ENCODE measurements around the gene SYS1. TPM values are rescaled to one million over a fixed set of nuclear protein-coding genes. Genes with fewer than 3 reads are reported as not detected.

The SYS1 gene
- total and polyA plus RNA-seq, 11 donors: 12.6 to 68.8 (median 23.0) TPM

DNA sequence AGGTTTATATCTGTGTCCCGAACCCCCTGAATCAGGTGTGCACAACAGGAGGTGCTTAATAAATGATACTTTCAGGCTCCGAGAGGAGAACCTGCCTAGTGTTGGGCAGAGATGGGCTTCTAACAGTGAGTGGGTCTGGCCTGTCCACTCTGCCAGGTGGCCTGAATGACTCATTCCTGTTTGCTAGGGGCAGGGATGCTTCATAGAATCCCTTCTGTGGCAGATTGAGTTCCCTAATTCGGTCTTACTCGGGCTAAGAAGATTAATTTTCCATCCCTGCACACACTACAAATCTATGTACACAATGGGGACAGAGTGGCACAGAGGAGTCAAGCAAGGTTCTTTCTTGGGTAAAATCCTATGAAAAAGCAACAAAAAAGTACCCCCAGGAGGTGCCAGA is 34.5 kb upstream of the SYS1 start:
- H3K27ac ChIP-seq: peak overlapping the region in 1 of 12 donors; percentile 19
- peaks cover 0 to 89% (median 71%) of the 10 kb centered on the region in 9 donors for H3K36me3 ChIP-seq
- TF ChIP-seq POLR2A (IDR thresholded peaks at IDR 0.05): no peak
- TF ChIP-seq, protein P1, sequence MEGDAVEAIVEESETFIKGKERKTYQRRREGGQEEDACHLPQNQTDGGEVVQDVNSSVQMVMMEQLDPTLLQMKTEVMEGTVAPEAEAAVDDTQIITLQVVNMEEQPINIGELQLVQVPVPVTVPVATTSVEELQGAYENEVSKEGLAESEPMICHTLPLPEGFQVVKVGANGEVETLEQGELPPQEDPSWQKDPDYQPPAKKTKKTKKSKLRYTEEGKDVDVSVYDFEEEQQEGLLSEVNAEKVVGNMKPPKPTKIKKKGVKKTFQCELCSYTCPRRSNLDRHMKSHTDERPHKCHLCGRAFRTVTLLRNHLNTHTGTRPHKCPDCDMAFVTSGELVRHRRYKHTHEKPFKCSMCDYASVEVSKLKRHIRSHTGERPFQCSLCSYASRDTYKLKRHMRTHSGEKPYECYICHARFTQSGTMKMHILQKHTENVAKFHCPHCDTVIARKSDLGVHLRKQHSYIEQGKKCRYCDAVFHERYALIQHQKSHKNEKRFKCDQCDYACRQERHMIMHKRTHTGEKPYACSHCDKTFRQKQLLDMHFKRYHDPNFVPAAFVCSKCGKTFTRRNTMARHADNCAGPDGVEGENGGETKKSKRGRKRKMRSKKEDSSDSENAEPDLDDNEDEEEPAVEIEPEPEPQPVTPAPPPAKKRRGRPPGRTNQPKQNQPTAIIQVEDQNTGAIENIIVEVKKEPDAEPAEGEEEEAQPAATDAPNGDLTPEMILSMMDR (IDR thresholded peaks at IDR 0.05): no peak
- H3K4me3 ChIP-seq: no peak overlapping the region
- 84 to 94% (median 89%) methylated on average over 4 of the region's 4 CpGs for WGBS, 4 donors
- intact Hi-C loops (cut with DNase I): loop anchor here in 2 of 10 donors (5.0 kb wide), 2 partner anchors 34 to 44 kb away; partner anchors contain the start of gene SYS1 (in 1 of the 2)
- H3K4me1 ChIP-seq: peaks cover 0 to 5% (median 0%) of the 10 kb centered on the region in 12 donors
- no peaks in the 10 kb centered on the region for H3K27me3 ChIP-seq
- no peak for DNase-seq
- no peaks in the 10 kb centered on the region for H3K9me3 ChIP-seq
- ATAC-seq: no peak

DNA sequence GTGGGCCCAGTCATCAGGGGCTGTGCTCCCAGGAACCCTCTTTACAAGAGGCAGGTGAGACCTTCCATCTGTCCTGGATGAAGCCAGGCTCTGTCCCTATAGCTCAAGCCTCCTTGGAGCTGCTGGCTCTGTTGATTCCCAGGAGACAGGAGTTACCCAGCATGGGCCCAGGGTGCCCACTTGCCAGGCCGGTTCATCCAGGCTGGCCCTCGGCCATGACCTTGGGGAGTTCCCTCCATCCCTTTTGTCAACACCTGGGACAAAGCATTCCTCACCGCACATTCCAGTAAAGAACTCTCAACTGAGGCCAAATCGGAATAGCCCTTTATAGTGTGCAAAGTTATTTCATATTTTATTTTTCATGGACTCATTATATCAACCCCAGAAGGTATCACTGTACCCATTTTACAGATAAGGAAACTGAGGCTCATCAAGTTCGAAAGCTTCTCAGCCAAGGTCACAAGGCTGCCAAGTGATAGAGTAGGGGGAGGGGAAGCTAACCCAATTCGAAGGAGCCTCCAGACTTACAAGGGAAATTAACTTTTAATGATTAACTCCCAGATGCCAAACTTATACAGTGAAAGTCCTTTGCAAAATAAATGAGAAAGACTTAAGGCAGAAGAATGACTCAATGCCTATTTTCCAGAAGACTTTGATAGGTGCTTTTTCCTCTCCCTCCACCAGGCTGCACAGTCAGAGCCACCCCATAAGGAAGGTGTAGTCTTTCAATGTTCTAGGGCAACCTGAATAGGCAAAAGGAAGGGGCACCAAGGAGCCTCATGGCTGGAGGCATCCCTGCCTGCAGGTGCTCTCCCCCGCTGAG is 33.2 kb upstream of the SYS1 start:
- intact Hi-C loops (cut with DNase I): loop anchor here in 2 of 10 donors (5.0 kb wide), 2 partner anchors 33 to 43 kb away; partner anchors contain the start of gene SYS1 (in 1 of the 2)
- H3K36me3 ChIP-seq: peaks cover 0 to 94% (median 75%) of the 10 kb centered on the region in 9 donors
- no peaks in the 10 kb centered on the region for H3K27me3 ChIP-seq
- H3K27ac ChIP-seq: peak overlapping the region in 1 of 12 donors; percentile 19
- H3K4me3 ChIP-seq: no peak overlapping the region
- DNase-seq (no peak), ATAC-seq (no peak)
- H3K9me3 ChIP-seq: no peaks in the 10 kb centered on the region
- TF ChIP-seq POLR2A (IDR thresholded peaks at IDR 0.05): no peak
- TF ChIP-seq, protein P1 (IDR thresholded peaks at IDR 0.05): no peak
- peaks cover 0 to 5% (median 0%) of the 10 kb centered on the region in 12 donors for H3K4me1 ChIP-seq
- 75 to 81% (median 77%) methylated on average over 7 of the region's 7 CpGs for WGBS, 4 donors

DNA sequence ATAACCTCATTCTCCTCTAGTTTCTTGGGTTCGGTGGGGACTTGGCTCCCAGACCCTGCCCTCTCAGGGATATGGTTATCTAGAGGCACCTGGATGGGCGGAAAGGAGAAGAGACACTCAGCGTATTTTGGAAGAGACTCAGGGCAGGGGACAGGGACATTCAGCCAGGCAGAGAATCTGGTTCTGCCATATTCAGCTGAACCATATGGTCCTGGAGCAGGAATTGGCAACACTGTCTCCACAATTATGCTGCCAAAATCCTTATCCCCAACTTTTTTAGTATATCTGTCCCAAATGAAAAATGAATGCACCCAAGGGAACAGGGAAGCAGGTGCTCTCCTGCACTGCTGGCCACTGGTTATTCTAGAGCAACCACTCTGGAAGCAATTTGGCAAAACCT is 32.5 kb upstream of the SYS1 start:
- TF ChIP-seq POLR2A (IDR thresholded peaks at IDR 0.05): no peak
- TF ChIP-seq, protein P1 (IDR thresholded peaks at IDR 0.05): no peak
- intact Hi-C loops (cut with DNase I): no loop called here
- no peak for ATAC-seq
- peak overlapping the region in 1 of 12 donors; percentile 17 for H3K27ac ChIP-seq
- H3K4me1 ChIP-seq: peaks cover 0 to 5% (median 0%) of the 10 kb centered on the region in 12 donors
- no peaks in the 10 kb centered on the region for H3K9me3 ChIP-seq
- H3K36me3 ChIP-seq: peaks cover 0 to 94% (median 78%) of the 10 kb centered on the region in 9 donors
- H3K27me3 ChIP-seq: no peaks in the 10 kb centered on the region
- WGBS, 4 donors: 89 to 95% (median 91%) methylated on average over 3 of the region's 3 CpGs
- DNase-seq: no peak
- H3K4me3 ChIP-seq: no peak overlapping the region

Data from heart left ventricle (tissue), 16 donors.